ENCODE results near the gene PPIL4.
"Not testable (repeated sequence)": the region's sequence is repeated elsewhere in the genome, so short reads cannot be mapped to it uniquely, and the experiment has no call there.

The PPIL4 gene

GRCh38 chr6:149494810-149495209 lies 51.0 kb downstream of the PPIL4 start:
- not testable (repeated sequence) for H3K9me3 ChIP-seq (ENCODE audit: severe bottlenecking); H3K4me3 ChIP-seq (ENCODE audit: severe bottlenecking); H3K4me1 ChIP-seq (ENCODE audit: insufficient read depth, poor library complexity, severe bottlenecking); H3K36me3 ChIP-seq (ENCODE audit: low read depth); H3K27ac ChIP-seq (ENCODE audit: poor library complexity, severe bottlenecking); H3K27me3 ChIP-seq (ENCODE audit: insufficient read depth, poor library complexity, severe bottlenecking); DNase-seq (ENCODE audit: low spot score)
- ATAC-seq (ENCODE audit: low read depth), result peak; percentile 26; the same call in 1 of the 3 replicates

- Histone ChIP-seq H3K27ac (ENCODE audit: poor library complexity, severe bottlenecking) (no peak overlapping the region), H3K27me3 (ENCODE audit: insufficient read depth, poor library complexity, severe bottlenecking) (no peaks in the 10 kb centered on the region)
- ATAC-seq (ENCODE audit: low read depth), result no peak
Observed at GRCh38 chr6:149493761-149494320, 52.0 kb downstream of the PPIL4 start.

GRCh38 chr6:149492798-149493343 lies 53.0 kb downstream of the PPIL4 start:
- no peaks in the 10 kb centered on the region for H3K27me3 ChIP-seq (ENCODE audit: insufficient read depth, poor library complexity, severe bottlenecking)
- no peak for DNase-seq (ENCODE audit: low spot score)
- no peaks in the 10 kb centered on the region for H3K36me3 ChIP-seq (ENCODE audit: low read depth)
- H3K27ac ChIP-seq (ENCODE audit: poor library complexity, severe bottlenecking), result no peak overlapping the region
- no peaks in the 10 kb centered on the region for H3K9me3 ChIP-seq (ENCODE audit: severe bottlenecking)
- H3K4me1 ChIP-seq (ENCODE audit: insufficient read depth, poor library complexity, severe bottlenecking), result peaks cover 3% of the 10 kb centered on the region
- no peak for TF ChIP-seq CTCF (IDR thresholded peaks at IDR 0.05; ENCODE audit: poor library complexity, severe bottlenecking)
- no peak for ATAC-seq (ENCODE audit: low read depth)
- no peak overlapping the region for H3K4me3 ChIP-seq (ENCODE audit: severe bottlenecking)

More at GRCh38 chr6:149493761-149494320, 52.0 kb downstream of the PPIL4 start:
- Histone ChIP-seq H3K36me3 (ENCODE audit: low read depth) (no peaks in the 10 kb centered on the region), H3K9me3 (ENCODE audit: severe bottlenecking) (no peaks in the 10 kb centered on the region), H3K4me1 (ENCODE audit: insufficient read depth, poor library complexity, severe bottlenecking) (peaks cover 3% of the 10 kb centered on the region), H3K4me3 (ENCODE audit: severe bottlenecking) (no peak overlapping the region)
- DNase-seq (ENCODE audit: low spot score), result no peak
- TF ChIP-seq CTCF (IDR thresholded peaks at IDR 0.05; ENCODE audit: poor library complexity, severe bottlenecking), result no peak

- Histone ChIP-seq H3K4me3 (ENCODE audit: severe bottlenecking) (no peak overlapping the region), H3K27ac (ENCODE audit: poor library complexity, severe bottlenecking) (no peak overlapping the region), H3K36me3 (ENCODE audit: low read depth) (no peaks in the 10 kb centered on the region), H3K27me3 (ENCODE audit: insufficient read depth, poor library complexity, severe bottlenecking) (no peaks in the 10 kb centered on the region), H3K9me3 (ENCODE audit: severe bottlenecking) (no peaks in the 10 kb centered on the region), H3K4me1 (ENCODE audit: insufficient read depth, poor library complexity, severe bottlenecking) (no peaks in the 10 kb centered on the region)
- no peak for DNase-seq (ENCODE audit: low spot score)
- no peak for TF ChIP-seq CTCF (IDR thresholded peaks at IDR 0.05; ENCODE audit: poor library complexity, severe bottlenecking)
- no peak for ATAC-seq (ENCODE audit: low read depth)
Observed at GRCh38 chr6:149489967-149490366, 55.9 kb downstream of the PPIL4 start.

- no peaks in the 10 kb centered on the region for H3K27me3 ChIP-seq (ENCODE audit: insufficient read depth, poor library complexity, severe bottlenecking)
- H3K4me1 ChIP-seq (ENCODE audit: insufficient read depth, poor library complexity, severe bottlenecking), result no peaks in the 10 kb centered on the region
- no peaks in the 10 kb centered on the region for H3K36me3 ChIP-seq (ENCODE audit: low read depth)
- ATAC-seq (ENCODE audit: low read depth) (no peak), DNase-seq (ENCODE audit: low spot score) (no peak)
- no peak for TF ChIP-seq CTCF (IDR thresholded peaks at IDR 0.05; ENCODE audit: poor library complexity, severe bottlenecking)
- no peak overlapping the region for H3K4me3 ChIP-seq (ENCODE audit: severe bottlenecking)
- H3K9me3 ChIP-seq (ENCODE audit: severe bottlenecking), result no peaks in the 10 kb centered on the region
- no peak overlapping the region for H3K27ac ChIP-seq (ENCODE audit: poor library complexity, severe bottlenecking)
Observed at GRCh38 chr6:149488815-149489214, 57.0 kb downstream of the PPIL4 start.

Data from RWPE2 (cell line).